Endodermal cell (in vitro differentiated cells): ENCODE results near the gene STARD13. TPM values are rescaled to one million over a fixed set of nuclear protein-coding genes. Genes with fewer than 3 reads are reported as not detected.
"Not testable (repeated sequence)": the region's sequence is repeated elsewhere in the genome, so short reads cannot be mapped to it uniquely, and the experiment has no call there.

Experiments
- DNase-seq: peaks from one replicate; pipeline ENCODE4 v3.0.0-alpha.2; 2017
- H3K27ac ChIP-seq: 2 replicates; pipeline ENCODE4 v1.5.1; 2013; ENCODE audit warnings: mild to moderate bottlenecking, low read depth, low read length, moderate library complexity
- H3K27me3 ChIP-seq: 2 replicates; pipeline ENCODE4 v1.6.1; 2013; ENCODE audit warnings: mild to moderate bottlenecking, low read length, moderate library complexity; ENCODE audit not compliant: insufficient read depth, control insufficient read depth, poor library complexity, severe bottlenecking
- H3K36me3 ChIP-seq: 2 replicates; pipeline ENCODE4 v1.7.0; 2013; ENCODE audit warnings: mild to moderate bottlenecking, low read length, moderate library complexity; ENCODE audit not compliant: control insufficient read depth, insufficient read depth
- H3K4me1 ChIP-seq: one replicate; pipeline ENCODE4 v1.7.0; 2013; ENCODE audit warnings: low read length; ENCODE audit not compliant: control insufficient read depth, insufficient read depth
- H3K4me3 ChIP-seq: 2 replicates; pipeline ENCODE4 v1.5.1; 2013; ENCODE audit warnings: mild to moderate bottlenecking, low read length, moderate library complexity
- H3K9ac ChIP-seq: 2 replicates; pipeline ENCODE4 v1.6.1; 2013; ENCODE audit warnings: mild to moderate bottlenecking, low read length, moderate library complexity; ENCODE audit not compliant: poor library complexity, severe bottlenecking; ENCODE audit errors: extremely low read depth
- H3K9me3 ChIP-seq: 2 replicates; pipeline ENCODE4 v1.6.1; 2013; ENCODE audit warnings: mild to moderate bottlenecking, low read length, moderate library complexity; ENCODE audit not compliant: control insufficient read depth
- H3K27ac Mint-ChIP-seq: 2 replicates; pipeline ENCODE4 v1.8.0; 2020; ENCODE audit warnings: mixed read lengths
- H3K27me3 Mint-ChIP-seq: 2 replicates; pipeline ENCODE4 v1.8.0; 2021; ENCODE audit warnings: mild to moderate bottlenecking, mixed read lengths; ENCODE audit not compliant: insufficient read depth
- H3K36me3 Mint-ChIP-seq: 2 replicates; pipeline ENCODE4 v1.8.0; 2020; ENCODE audit warnings: low read depth, mixed read lengths
- H3K4me1 Mint-ChIP-seq: 2 replicates; pipeline ENCODE4 v1.8.0; 2020; ENCODE audit warnings: mixed read lengths
- H3K4me3 Mint-ChIP-seq: 2 replicates; pipeline ENCODE4 v1.8.0; 2020; ENCODE audit warnings: mild to moderate bottlenecking, moderate library complexity, mixed read lengths
- H3K9me3 Mint-ChIP-seq: 2 replicates; pipeline ENCODE4 v1.8.0; 2020; ENCODE audit warnings: mild to moderate bottlenecking, mixed read lengths
- CTCF ChIP-seq: fragments of 200-600 bp; sonication (generic); conservative IDR thresholded peaks from 2 replicates; pipeline ENCODE4 v1.5.0; 2021; ENCODE audit warnings: antibody characterized with exemption, mild to moderate bottlenecking
- WGBS, 2 experiments: methylation state at CpG; one replicate each; pipeline versions ENCODE4 v1.1.5 to v1.1.7; 2013; ENCODE audit warnings: missing lambda C conversion rate in 2 of 2, mixed read lengths in 1 of 2; ENCODE audit not compliant: insufficient coverage in 1 of 2, insufficient read length in 1 of 2; 5-methylcytosine and 5-hydroxymethylcytosine counted together
- total RNA-seq, 2 donors: library from RNA; stranded (reverse); fragmentation: NEBNext Ultra II Directional in 1 of 2; extraction: Animal tissue kit (Norgen Biotek cat#: 25700) in 1 of 2; gene quantifications; 2 replicates in 1 of 2; 3 replicates in 1 of 2; pipeline ENCODE4 v1.2.1, GENCODE V29; 2021

STARD13 gene
- total RNA-seq, 2 donors from 2014 or later: 2.5 to 3.7 TPM

- WGBS, 2 experiments: 78% methylated on average over 3 of the region's 5 CpGs; no CpG with 5 or more reads in 1 of the 2 experiments
- Mint-ChIP-seq H3K9me3 (no peaks in the 10 kb centered on the region), H3K27me3 (peaks cover 13% of the 10 kb centered on the region), H3K4me1 (peaks cover 43% of the 10 kb centered on the region), H3K4me3 (peak overlapping the region; percentile 9), H3K36me3 (no peaks in the 10 kb centered on the region), H3K27ac (peak overlapping the region; percentile 75)
- H3K27ac ChIP-seq: no peak overlapping the region
- peaks cover 7% of the 10 kb centered on the region for H3K4me1 ChIP-seq
- H3K9me3 ChIP-seq: no peaks in the 10 kb centered on the region
- DNase-seq: no peak
- H3K36me3 ChIP-seq: no peaks in the 10 kb centered on the region
- no peaks in the 10 kb centered on the region for H3K27me3 ChIP-seq
- no peak for TF ChIP-seq CTCF
- H3K9ac ChIP-seq: no peak overlapping the region
- H3K4me3 ChIP-seq: no peak overlapping the region
These were observed 105.3 kb downstream of the STARD13 start for GRCh38 chr13:33180122-33180804.

- Histone ChIP-seq H3K9ac (no peak overlapping the region), H3K27ac (no peak overlapping the region), H3K27me3 (no peaks in the 10 kb centered on the region), H3K4me1 (peaks cover 7% of the 10 kb centered on the region), H3K4me3 (no peak overlapping the region), H3K36me3 (no peaks in the 10 kb centered on the region), H3K9me3 (no peaks in the 10 kb centered on the region)
- WGBS, 2 experiments: 71% methylated on average over 1 of the region's 1 CpG; no CpG with 5 or more reads in 1 of the 2 experiments
- TF ChIP-seq CTCF: no peak
- H3K27ac Mint-ChIP-seq: no peak overlapping the region
- H3K36me3 Mint-ChIP-seq: no peaks in the 10 kb centered on the region
- H3K4me3 Mint-ChIP-seq: no peak overlapping the region
- H3K9me3 Mint-ChIP-seq: no peaks in the 10 kb centered on the region
- H3K27me3 Mint-ChIP-seq: peaks cover 13% of the 10 kb centered on the region
- peak; percentile 51 for DNase-seq
- peaks cover 43% of the 10 kb centered on the region for H3K4me1 Mint-ChIP-seq
These were observed 106.1 kb downstream of the STARD13 start for GRCh38 chr13:33179463-33179862.

- Histone ChIP-seq H3K27me3 (no peaks in the 10 kb centered on the region), H3K4me1 (peaks cover 4% of the 10 kb centered on the region), H3K4me3 (no peak overlapping the region), H3K9ac (no peak overlapping the region), H3K27ac (no peak overlapping the region), H3K9me3 (no peaks in the 10 kb centered on the region), H3K36me3 (no peaks in the 10 kb centered on the region)
- no peaks in the 10 kb centered on the region for H3K9me3 Mint-ChIP-seq
- peaks cover 13% of the 10 kb centered on the region for H3K27me3 Mint-ChIP-seq
- WGBS, 2 experiments: 95 to 100% methylated on average over 3 to 4 of the region's 4 CpGs
- no peak for TF ChIP-seq CTCF
- H3K4me3 Mint-ChIP-seq: no peak overlapping the region
- no peaks in the 10 kb centered on the region for H3K36me3 Mint-ChIP-seq
- H3K27ac Mint-ChIP-seq: no peak overlapping the region
- no peak for DNase-seq
- H3K4me1 Mint-ChIP-seq: peaks cover 36% of the 10 kb centered on the region
These were observed 107.2 kb downstream of the STARD13 start for GRCh38 chr13:33178209-33178840.

GRCh38 chr13:33177340-33178208 is 108.0 kb downstream of the STARD13 start:
- H3K9ac ChIP-seq, H3K27ac Mint-ChIP-seq, H3K36me3 Mint-ChIP-seq, DNase-seq, H3K9me3 ChIP-seq, H3K27ac ChIP-seq, H3K4me3 ChIP-seq, H3K27me3 ChIP-seq, H3K36me3 ChIP-seq, H3K4me1 ChIP-seq, H3K4me3 Mint-ChIP-seq, H3K9me3 Mint-ChIP-seq: not testable (repeated sequence)
- Mint-ChIP-seq H3K27me3 (peaks cover 13% of the 10 kb centered on the region), H3K4me1 (peaks cover 32% of the 10 kb centered on the region)
- 79% methylated on average over 3 of the region's 4 CpGs; no CpG with 5 or more reads in 1 of the 2 experiments for WGBS, 2 experiments
